HG03457 (cell line): ENCODE data around the gene HCK.
"Not testable (repeated sequence)": the region's sequence is repeated elsewhere in the genome, so short reads cannot be mapped to it uniquely, and the experiment has no call there.

Experiments used
- ATAC-seq: cut with Tn5 transposase; IDR thresholded peaks from one replicate; pipeline ENCODE4 v1.9.1; 2021; ENCODE audit warnings: moderate number of reproducible peaks; ENCODE audit not compliant: unreplicated experiment

The HCK gene

GRCh38 chr20:32028647-32029372 is 23.2 kb upstream of the HCK start:
- no peak for ATAC-seq

- no peak for ATAC-seq
These were observed 22.5 kb upstream of the HCK start for GRCh38 chr20:32029561-32029960.

- no peak for ATAC-seq
These were observed 20.8 kb upstream of the HCK start for GRCh38 chr20:32031007-32031958.

GRCh38 chr20:32033316-32033715 is 18.7 kb upstream of the HCK start:
- ATAC-seq: no peak

- not testable (repeated sequence) for ATAC-seq
These were observed 18.3 kb upstream of the HCK start for GRCh38 chr20:32033721-32034120.

GRCh38 chr20:32034581-32035425 is 17.2 kb upstream of the HCK start:
- ATAC-seq: no peak

- no peak for ATAC-seq
These were observed 16.6 kb upstream of the HCK start for GRCh38 chr20:32035426-32035779.

- ATAC-seq: no peak
These were observed 15.8 kb upstream of the HCK start for GRCh38 chr20:32036252-32036651.

GRCh38 chr20:32036716-32037485 is 15.1 kb upstream of the HCK start:
- ATAC-seq: no peak

GRCh38 chr20:32037929-32038328 is 14.1 kb upstream of the HCK start:
- no peak for ATAC-seq

GRCh38 chr20:32040142-32040953 is 11.7 kb upstream of the HCK start:
- no peak for ATAC-seq

- no peak for ATAC-seq
These were observed 6.0 kb upstream of the HCK start for GRCh38 chr20:32045999-32046398.

GRCh38 chr20:32050324-32050841 is 1.7 kb upstream of the HCK start:
- ATAC-seq: no peak

GRCh38 chr20:32050851-32051556 is 1.0 kb upstream of the HCK start:
- no peak for ATAC-seq

GRCh38 chr20:32051720-32052089 is 337 bp upstream of the HCK start:
- no peak for ATAC-seq

- ATAC-seq: no peak
These were observed 828 bp downstream of the HCK start for GRCh38 chr20:32052778-32053362.

- ATAC-seq: no peak
These were observed 1.6 kb downstream of the HCK start for GRCh38 chr20:32053648-32054047.

- ATAC-seq: no peak
These were observed 4.9 kb downstream of the HCK start for GRCh38 chr20:32056708-32057483.
